Left hindlimb (tissue), 1 donor: Measurements from ENCODE around the gene MTF1.
A peak's percentile ranks its signal among the peaks of the same experiment; 100 is the strongest.
"Not testable (repeated sequence)": the region's sequence is repeated elsewhere in the genome, so short reads cannot be mapped to it uniquely, and the experiment has no call there.

Source experiments
- DNase-seq: peaks from one replicate; pipeline ENCODE4 v3.0.0-alpha.2; 2018

Gene MTF1

DNA sequence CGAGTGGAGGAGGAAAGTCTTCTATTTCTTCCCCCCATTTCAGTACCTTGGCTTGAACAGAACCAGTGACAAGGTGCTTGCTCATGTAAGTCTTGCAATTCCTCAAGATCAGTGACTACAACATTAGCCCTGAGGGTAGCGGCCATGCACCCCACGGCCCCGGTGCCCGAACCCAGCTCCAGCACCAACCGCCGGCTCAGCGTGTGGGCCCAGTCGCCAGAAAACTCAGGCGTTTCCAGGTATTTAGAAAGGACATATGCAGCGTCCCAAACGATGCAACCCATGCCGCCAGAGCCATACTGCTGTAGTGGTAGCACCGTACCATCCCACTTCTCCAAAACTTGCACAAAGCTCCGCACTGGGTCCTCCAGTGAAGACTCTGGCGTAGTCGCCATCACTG lies 76.9 kb downstream of the MTF1 start:
- DNase-seq = no peak

GRCh38 chr1:37778654-37779053 lies 80.7 kb downstream of the MTF1 start:
- no peak for DNase-seq

- no peak for DNase-seq
Measured at GRCh38 chr1:37776946-37777516, 82.4 kb downstream of the MTF1 start.

DNA sequence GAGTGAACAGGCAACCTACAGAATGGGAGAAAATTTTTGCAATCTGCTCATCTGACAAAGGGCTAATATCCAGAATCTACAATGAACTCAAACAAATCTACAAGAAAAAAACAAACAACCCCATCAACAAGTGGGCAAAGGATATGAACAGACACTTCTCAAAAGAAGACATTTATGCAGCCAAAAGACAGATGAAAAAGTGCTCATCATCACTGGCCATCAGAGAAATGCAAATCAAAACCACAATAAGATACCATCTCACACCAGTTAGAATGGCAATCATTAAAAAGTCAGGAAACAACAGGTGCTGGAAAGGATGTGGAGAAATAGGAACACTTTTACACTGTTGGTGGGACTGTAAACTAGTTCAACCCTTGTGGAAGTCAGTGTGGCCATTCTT lies 88.0 kb downstream of the MTF1 start:
- not testable (repeated sequence) for DNase-seq

- DNase-seq = no peak
Measured at GRCh38 chr1:37767488-37767887, 91.9 kb downstream of the MTF1 start.

- no peak for DNase-seq
Measured at GRCh38 chr1:37765916-37766664, 93.3 kb downstream of the MTF1 start.

- no peak for DNase-seq
Measured at GRCh38 chr1:37764888-37765441, 94.4 kb downstream of the MTF1 start, which contains the start of gene EPHA10. Gene EPHA10 (minus strand): TSS chr1:37765120. CDS start chr1:37765066, 54 bp downstream.

GRCh38 chr1:37764414-37764825 lies 95.0 kb downstream of the MTF1 start:
- peak; percentile 58 for DNase-seq

- DNase-seq = no peak
Measured at GRCh38 chr1:37763791-37764413, 95.5 kb downstream of the MTF1 start.

- DNase-seq = no peak
Measured at GRCh38 chr1:37762516-37762915, 96.9 kb downstream of the MTF1 start.

DNA sequence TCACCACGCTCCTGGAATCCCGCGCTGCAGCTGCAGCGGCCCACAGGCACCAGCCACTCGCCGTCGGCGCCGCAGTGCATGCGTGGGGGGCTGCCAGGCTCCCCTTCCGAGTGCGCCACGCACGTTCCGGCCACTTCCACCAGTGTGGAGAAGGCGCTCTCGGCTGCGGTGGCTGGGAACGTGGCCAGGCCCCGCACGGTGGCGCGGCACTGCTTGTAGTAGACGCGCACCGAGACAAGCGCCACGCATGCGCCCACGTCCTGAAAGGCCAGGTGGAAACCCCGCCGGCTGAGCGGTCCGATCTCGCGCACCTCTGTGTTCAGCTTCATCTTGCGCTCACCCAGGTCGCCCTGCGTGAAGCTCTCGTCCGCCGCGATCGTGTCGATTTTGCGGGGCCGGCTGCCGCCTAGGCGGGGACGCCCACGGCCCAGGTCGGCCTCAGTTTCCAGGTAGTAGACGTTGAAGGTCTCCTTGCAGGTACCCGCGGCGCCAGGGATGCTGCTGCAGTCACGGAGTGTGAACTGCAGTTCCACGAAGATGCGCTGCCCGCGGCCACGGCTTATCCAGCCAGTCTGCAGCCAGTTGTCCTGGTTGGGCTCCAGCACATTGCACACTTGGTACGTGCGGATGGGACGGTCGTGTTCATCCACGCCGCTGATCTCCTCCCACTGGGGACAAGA lies 97.8 kb downstream of the MTF1 start:
- DNase-seq = no peak
